HAP-1 (cell line): Measurements from ENCODE around the gene AP3S2.
A peak's percentile ranks its signal among the peaks of the same experiment; 100 is the strongest.
"Not testable (repeated sequence)": the region's sequence is repeated elsewhere in the genome, so short reads cannot be mapped to it uniquely, and the experiment has no call there.

ENCODE experiments used
- DNase-seq, 2 experiments: peaks; one replicate each; pipeline ENCODE4 v3.0.0-alpha.2; 2016 to 2020; ENCODE audit warnings: low spot score in 2 of 2
- H3K27me3 ChIP-seq: fragments of 250-450 bp; sonication (Bioruptor Pico); 2 replicates; pipeline ENCODE4 v1.5.1; 2020; ENCODE audit warnings: low read depth, mild to moderate bottlenecking, moderate library complexity
- H3K36me3 ChIP-seq: fragments of 250-450 bp; sonication (Bioruptor Pico); replicated peaks from 2 replicates; pipeline ENCODE4 v1.5.1; 2020; ENCODE audit warnings: mild to moderate bottlenecking
- H3K4me1 ChIP-seq: fragments of 250-450 bp; sonication (Bioruptor Pico); 2 replicates; pipeline ENCODE4 v1.5.1; 2020; ENCODE audit warnings: mild to moderate bottlenecking
- H3K4me3 ChIP-seq: fragments of 250-450 bp; sonication (Bioruptor Pico); 2 replicates; pipeline ENCODE4 v1.5.1; 2020; ENCODE audit warnings: mild to moderate bottlenecking, moderate library complexity
- H3K9me3 ChIP-seq: fragments of 250-450 bp; sonication (Bioruptor Pico); 2 replicates; pipeline ENCODE4 v1.5.1; 2020; ENCODE audit warnings: mild to moderate bottlenecking, moderate library complexity
- in situ Hi-C: fragments of 300-500 bp; cut with MboI; formaldehyde crosslinking; loops from 3 replicates; pipeline ENCODE4 v1.14.3; 2020; ENCODE audit warnings: low sequenced_read_pairs, inconsistent platforms, mixed read lengths

AP3S2 gene

GRCh38 chr15:89870006-89870405 is 23.8 kb downstream of the AP3S2 start:
- H3K9me3 ChIP-seq: no peaks in the 10 kb centered on the region
- in situ Hi-C loops: loop anchor here (10.0 kb wide), 1 partner anchor 215 kb away; no protein-coding TSS in a partner anchor
- H3K36me3 ChIP-seq: peaks cover 13% of the 10 kb centered on the region; the same call in 1 of the 2 replicates
- H3K27me3 ChIP-seq: no peaks in the 10 kb centered on the region
- H3K4me1 ChIP-seq: peaks cover 15% of the 10 kb centered on the region
- peak; percentile 24 to 82 for DNase-seq
- no peak overlapping the region for H3K4me3 ChIP-seq

GRCh38 chr15:89869490-89869889 is 24.3 kb downstream of the AP3S2 start:
- H3K27me3 ChIP-seq, H3K4me3 ChIP-seq, in situ Hi-C loops, H3K9me3 ChIP-seq, DNase-seq: not testable (repeated sequence)
- Histone ChIP-seq H3K36me3 (peaks cover 19% of the 10 kb centered on the region; the same call in 1 of the 2 replicates), H3K4me1 (peaks cover 20% of the 10 kb centered on the region)

- peak; percentile 22 to 26 for DNase-seq
- peaks cover 10% of the 10 kb centered on the region; the same call in 1 of the 2 replicates for H3K36me3 ChIP-seq
- H3K4me3 ChIP-seq: no peak overlapping the region
Observed at GRCh38 chr15:89864958-89865739, 28.6 kb downstream of the AP3S2 start.

GRCh38 chr15:89863918-89864317 is 29.9 kb downstream of the AP3S2 start:
- no peak for DNase-seq
- H3K9me3 ChIP-seq: no peaks in the 10 kb centered on the region
- no peak overlapping the region for H3K4me3 ChIP-seq
- H3K4me1 ChIP-seq: peaks cover 16% of the 10 kb centered on the region
- H3K36me3 ChIP-seq: peaks cover 13% of the 10 kb centered on the region; the same call in 1 of the 2 replicates
- in situ Hi-C loops: no loop called here
- no peaks in the 10 kb centered on the region for H3K27me3 ChIP-seq

More at GRCh38 chr15:89864958-89865739, 28.6 kb downstream of the AP3S2 start:
- in situ Hi-C loops: no loop called here
- Histone ChIP-seq H3K9me3 (no peaks in the 10 kb centered on the region), H3K27me3 (no peaks in the 10 kb centered on the region), H3K4me1 (peaks cover 20% of the 10 kb centered on the region)

- in situ Hi-C loops: no loop called here
- no peak for DNase-seq
Observed at GRCh38 chr15:89860891-89861290, 32.9 kb downstream of the AP3S2 start.

GRCh38 chr15:89860431-89860830 is 33.4 kb downstream of the AP3S2 start:
- in situ Hi-C loops: no loop called here
- no peaks in the 10 kb centered on the region for H3K27me3 ChIP-seq
- H3K4me1 ChIP-seq: peaks cover 20% of the 10 kb centered on the region
- no peak overlapping the region for H3K4me3 ChIP-seq
- no peaks in the 10 kb centered on the region for H3K9me3 ChIP-seq
- peaks cover 13% of the 10 kb centered on the region for H3K36me3 ChIP-seq
- no peak for DNase-seq

More at GRCh38 chr15:89860891-89861290, 32.9 kb downstream of the AP3S2 start:
- Histone ChIP-seq H3K4me1 (peaks cover 22% of the 10 kb centered on the region), H3K4me3 (no peak overlapping the region), H3K9me3 (no peaks in the 10 kb centered on the region), H3K36me3 (peaks cover 13% of the 10 kb centered on the region), H3K27me3 (no peaks in the 10 kb centered on the region)

- Histone ChIP-seq H3K9me3 (no peaks in the 10 kb centered on the region), H3K27me3 (no peaks in the 10 kb centered on the region), H3K36me3 (peaks cover 5% of the 10 kb centered on the region), H3K4me3 (no peak overlapping the region), H3K4me1 (peaks cover 6% of the 10 kb centered on the region; the same call in 1 of the 2 replicates)
- in situ Hi-C loops: no loop called here
- DNase-seq: peak in 1 of 2 experiments; percentile 36
Observed at GRCh38 chr15:89858661-89859458, 34.9 kb downstream of the AP3S2 start.

- no peak overlapping the region for H3K4me3 ChIP-seq
Observed at GRCh38 chr15:89857673-89858072, 36.1 kb downstream of the AP3S2 start.

GRCh38 chr15:89855948-89856347 is 37.8 kb downstream of the AP3S2 start:
- Histone ChIP-seq H3K36me3 (peaks cover 10% of the 10 kb centered on the region), H3K9me3 (no peaks in the 10 kb centered on the region), H3K27me3 (no peaks in the 10 kb centered on the region), H3K4me1 (peaks cover 6% of the 10 kb centered on the region; the same call in 1 of the 2 replicates), H3K4me3 (no peak overlapping the region)
- in situ Hi-C loops: no loop called here
- DNase-seq: no peak

More at GRCh38 chr15:89857673-89858072, 36.1 kb downstream of the AP3S2 start:
- Histone ChIP-seq H3K9me3 (no peaks in the 10 kb centered on the region), H3K27me3 (no peaks in the 10 kb centered on the region), H3K4me1 (peaks cover 6% of the 10 kb centered on the region; the same call in 1 of the 2 replicates), H3K36me3 (peaks cover 5% of the 10 kb centered on the region)
- no peak for DNase-seq
- in situ Hi-C loops: no loop called here

- in situ Hi-C loops, H3K4me1 ChIP-seq, H3K4me3 ChIP-seq, H3K27me3 ChIP-seq, DNase-seq, H3K36me3 ChIP-seq, H3K9me3 ChIP-seq: not testable (repeated sequence)
Observed at GRCh38 chr15:89854863-89855262, 38.9 kb downstream of the AP3S2 start.

GRCh38 chr15:89852342-89852995 is 41.3 kb downstream of the AP3S2 start:
- no peak for DNase-seq

GRCh38 chr15:89851673-89852341 is 42.0 kb downstream of the AP3S2 start:
- H3K36me3 ChIP-seq: peaks cover 10% of the 10 kb centered on the region
- H3K9me3 ChIP-seq: no peaks in the 10 kb centered on the region
- H3K4me1 ChIP-seq: no peaks in the 10 kb centered on the region
- no peak for DNase-seq
- H3K27me3 ChIP-seq: no peaks in the 10 kb centered on the region
- in situ Hi-C loops: no loop called here
- H3K4me3 ChIP-seq: no peak overlapping the region

More at GRCh38 chr15:89852342-89852995, 41.3 kb downstream of the AP3S2 start:
- no peak overlapping the region for H3K4me3 ChIP-seq
- no peaks in the 10 kb centered on the region for H3K9me3 ChIP-seq
- in situ Hi-C loops: no loop called here
- peaks cover 10% of the 10 kb centered on the region for H3K36me3 ChIP-seq
- H3K4me1 ChIP-seq: no peaks in the 10 kb centered on the region
- no peaks in the 10 kb centered on the region for H3K27me3 ChIP-seq

GRCh38 chr15:89848970-89849292 is 44.9 kb downstream of the AP3S2 start:
- Histone ChIP-seq H3K9me3 (no peaks in the 10 kb centered on the region), H3K4me1 (no peaks in the 10 kb centered on the region), H3K4me3 (no peak overlapping the region), H3K27me3 (no peaks in the 10 kb centered on the region), H3K36me3 (peaks cover 13% of the 10 kb centered on the region)
- no peak for DNase-seq
- in situ Hi-C loops: no loop called here
